Pancreas (tissue), 10 donors: Measurements from ENCODE around the gene LNX1. TPM values are rescaled to one million over a fixed set of nuclear protein-coding genes. Genes with fewer than 3 reads are reported as not detected.

ENCODE experiments used
- ATAC-seq, 4 donors: fragments of 200-7000 bp; cut with Tn5 transposase; one replicate each; pipeline versions ENCODE4 v1.8.0 to v1.9.1; 2020; ENCODE audit warnings: mild to moderate bottlenecking in 4 of 4, moderate library complexity in 4 of 4
- DNase-seq, 6 donors: peaks; one replicate each; pipeline ENCODE4 v3.0.0-alpha.2; 2020
- FAIRE-seq: peaks from 2 replicates; lab custom pipeline; 2012; peaks lifted over from hg19 to GRCh38; lab: Jason Lieb, UNC
- H3K27ac ChIP-seq, 4 donors: fragments of 200-600 bp; sonication (generic); 1 replicate in 3 of 4; 2 replicates in 1 of 4; pipeline versions ENCODE4 v1.5.0 to v1.8.0; 2020
- H3K27me3 ChIP-seq, 4 donors: fragments of 200-600 bp; one replicate each; pipeline ENCODE4 v1.8.0; 2021
- H3K36me3 ChIP-seq, 3 donors: fragments of 200-600 bp; sonication (generic) in 1 of 3; one replicate each; pipeline versions ENCODE4 v1.5.0 to v1.8.0; 2020 to 2021
- H3K4me1 ChIP-seq, 3 donors: fragments of 200-600 bp; one replicate each; pipeline ENCODE4 v1.8.0; 2021
- H3K4me3 ChIP-seq, 4 donors: fragments of 200-600 bp; sonication (generic) in 2 of 4; one replicate each; pipeline versions ENCODE4 v1.5.0 to v1.8.0; 2020 to 2021
- H3K9me3 ChIP-seq, 4 donors: fragments of 200-600 bp; one replicate each; pipeline ENCODE4 v1.8.0; 2021
- CTCF ChIP-seq, 4 donors: fragments of 200-600 bp; sonication (generic) in 3 of 4; IDR thresholded peaks; one replicate each; pipeline versions ENCODE4 v1.5.0 to v1.8.0; 2021; ENCODE audit warnings: antibody characterized with exemption in 4 of 4
- WGBS, 2 donors: extraction: QIAGEN DNeasy Blood & Tissue Kit; methylation state at CpG; one replicate each; pipeline ENCODE4 v1.1.7; 2013; 5-methylcytosine and 5-hydroxymethylcytosine counted together
- intact Hi-C, 3 donors: fragments of 100-400 bp; cut with DNase I; formaldehyde crosslinking; loops; one replicate each; pipeline versions ENCODE4 v1.11.1 to v1.14.2; 2022
- polyA plus RNA-seq, 2 donors: library from polyadenylated mRNA; stranded (reverse); fragments of 200-250 nt; gene quantifications; one replicate each; pipeline ENCODE4 v1.2.3, GENCODE V29; 2013
- total RNA-seq, 6 donors: library from RNA; stranded (reverse); fragmentation: NEBNext Ultra II Directional in 4 of 6; extraction: Animal tissue kit (Norgen Biotek cat#: 25700) in 4 of 6; gene quantifications; one replicate each; pipeline versions ENCODE4 v1.2.1 to v1.2.4, GENCODE V29; 2021 to 2023
- donor health status: healthy with polysubstance abuse.
- donor health status: DM: no; HTN: no; CAD: no; lungs with moderate emphysema.
- donor health status: DM: no; HTN: no; CAD: no.
- donor health status: control.
- donor health status: control.
- donor health status: Bipolar disorder and iron deficiency.
- donor health status: DM: yes; HTN: yes; CAD: no.
- donor health status: DM: no; HTN: no; CAD: no.
- donor health status: DM: no; HTN: no; CAD: no.
- donor health status: DM: yes; HTN: yes; CAD: no.

Gene LNX1
- total and polyA plus RNA-seq, 8 donors, result 6.1 to 18.6 (median 15.0) TPM

GRCh38 chr4:53507671-53508286, 83.5 kb downstream of the LNX1 start:
- no peak overlapping the region for H3K4me3 ChIP-seq
- WGBS, 2 donors, result 81 to 85% methylated on average over 17 of the region's 17 CpGs
- FAIRE-seq (no peak), ATAC-seq (peak in 3 of 4 donors; percentile 42 to 77 (median 69)), DNase-seq (peak in 1 of 6 donors; percentile 42)
- H3K36me3 ChIP-seq, result peaks cover 0 to 10% (median 6%) of the 10 kb centered on the region in 3 donors
- intact Hi-C loops, result no loop called here
- H3K27me3 ChIP-seq, result no peaks in the 10 kb centered on the region
- no peaks in the 10 kb centered on the region for H3K9me3 ChIP-seq
- peak overlapping the region in 1 of 4 donors; percentile 59 for H3K27ac ChIP-seq
- no peaks in the 10 kb centered on the region for H3K4me1 ChIP-seq
- TF ChIP-seq CTCF (IDR thresholded peaks at IDR 0.05), result no peak

GRCh38 chr4:53507058-53507457, 84.2 kb downstream of the LNX1 start:
- H3K4me3 ChIP-seq, result no peak overlapping the region
- H3K27ac ChIP-seq, result no peak overlapping the region
- DNase-seq (no peak), ATAC-seq (peak in 1 of 4 donors; percentile 15), FAIRE-seq (no peak)
- intact Hi-C loops, result no loop called here
- no peak for TF ChIP-seq CTCF (IDR thresholded peaks at IDR 0.05)
- H3K4me1 ChIP-seq, result no peaks in the 10 kb centered on the region
- peaks cover 0 to 10% (median 6%) of the 10 kb centered on the region in 3 donors for H3K36me3 ChIP-seq
- WGBS, 2 donors, result 93% methylated on average over 7 of the region's 7 CpGs
- H3K9me3 ChIP-seq, result no peaks in the 10 kb centered on the region
- no peaks in the 10 kb centered on the region for H3K27me3 ChIP-seq

- FAIRE-seq, result no peak
- no peaks in the 10 kb centered on the region for H3K27me3 ChIP-seq
- TF ChIP-seq CTCF (IDR thresholded peaks at IDR 0.05), result no peak
- H3K4me1 ChIP-seq, result no peaks in the 10 kb centered on the region
- intact Hi-C loops, result no loop called here
- peaks cover 0 to 10% (median 6%) of the 10 kb centered on the region in 3 donors for H3K36me3 ChIP-seq
- H3K4me3 ChIP-seq, result no peak overlapping the region
- WGBS, 2 donors, result 90 to 93% methylated on average over 2 of the region's 2 CpGs
- no peak for DNase-seq
- no peak overlapping the region for H3K27ac ChIP-seq
- no peak for ATAC-seq
- H3K9me3 ChIP-seq, result no peaks in the 10 kb centered on the region
Observed at GRCh38 chr4:53505947-53506346, 85.3 kb downstream of the LNX1 start.

- TF ChIP-seq CTCF (IDR thresholded peaks at IDR 0.05), result no peak
- Histone ChIP-seq H3K27me3 (no peaks in the 10 kb centered on the region), H3K27ac (no peak overlapping the region), H3K9me3 (no peaks in the 10 kb centered on the region), H3K36me3 (peaks cover 0 to 10% (median 6%) of the 10 kb centered on the region in 3 donors), H3K4me3 (no peak overlapping the region), H3K4me1 (peaks cover 0 to 6% (median 3%) of the 10 kb centered on the region in 3 donors)
- no peak for FAIRE-seq
- intact Hi-C loops, result no loop called here
- no peak for DNase-seq
- ATAC-seq, result no peak
- 89 to 93% methylated on average over 1 of the region's 1 CpG for WGBS, 2 donors
Observed at GRCh38 chr4:53502094-53502493, 89.2 kb downstream of the LNX1 start.

- H3K4me3 ChIP-seq, result no peak overlapping the region
- ATAC-seq (no peak), FAIRE-seq (no peak), DNase-seq (no peak)
- 94 to 97% methylated on average over 4 of the region's 4 CpGs for WGBS, 2 donors
- H3K36me3 ChIP-seq, result peaks cover 0 to 10% (median 6%) of the 10 kb centered on the region in 3 donors
- no peak overlapping the region for H3K27ac ChIP-seq
- H3K4me1 ChIP-seq, result peaks cover 0 to 6% (median 3%) of the 10 kb centered on the region in 3 donors
- H3K27me3 ChIP-seq, result no peaks in the 10 kb centered on the region
- no peaks in the 10 kb centered on the region for H3K9me3 ChIP-seq
- no peak for TF ChIP-seq CTCF (IDR thresholded peaks at IDR 0.05)
- intact Hi-C loops, result no loop called here
Observed at GRCh38 chr4:53501561-53501960, 89.7 kb downstream of the LNX1 start.
